ENCODE results near the gene GOLGA8K. TPM values are rescaled to one million over a fixed set of nuclear protein-coding genes. Genes with fewer than 3 reads are reported as not detected.

GOLGA8K gene, protein sequence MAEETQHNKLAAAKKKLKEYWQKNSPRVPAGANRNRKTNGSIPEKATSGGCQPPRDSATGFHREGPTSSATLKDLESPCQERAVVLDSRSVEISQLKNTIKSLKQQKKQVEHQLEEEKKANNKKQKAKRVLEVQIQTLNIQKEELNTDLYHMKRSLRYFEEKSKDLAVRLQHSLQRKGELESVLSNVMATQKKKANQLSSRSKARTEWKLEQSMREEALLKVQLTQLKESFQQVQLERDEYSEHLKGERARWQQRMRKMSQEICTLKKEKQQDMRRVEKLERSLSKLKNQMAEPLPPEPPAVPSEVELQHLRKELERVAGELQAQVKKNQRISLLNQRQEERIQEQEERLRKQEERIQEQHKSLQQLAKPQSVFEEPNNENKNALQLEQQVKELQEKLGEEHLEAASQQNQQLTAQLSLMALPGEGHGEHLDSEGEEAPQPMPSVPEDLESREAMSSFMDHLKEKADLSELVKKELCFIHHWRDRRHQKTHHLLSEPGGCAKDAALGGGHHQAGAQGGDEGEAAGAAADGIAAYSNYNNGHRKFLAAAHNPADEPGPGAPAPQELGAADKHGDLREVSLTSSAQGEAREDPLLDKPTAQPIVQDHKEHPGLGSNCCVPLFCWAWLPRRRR
- 0.34 to 1.1 TPM (median 0.85 TPM) in 5 replicates for total RNA-seq (2022; extraction: Qiagen RNA extraction; ENCODE audit: low read depth)

DNA sequence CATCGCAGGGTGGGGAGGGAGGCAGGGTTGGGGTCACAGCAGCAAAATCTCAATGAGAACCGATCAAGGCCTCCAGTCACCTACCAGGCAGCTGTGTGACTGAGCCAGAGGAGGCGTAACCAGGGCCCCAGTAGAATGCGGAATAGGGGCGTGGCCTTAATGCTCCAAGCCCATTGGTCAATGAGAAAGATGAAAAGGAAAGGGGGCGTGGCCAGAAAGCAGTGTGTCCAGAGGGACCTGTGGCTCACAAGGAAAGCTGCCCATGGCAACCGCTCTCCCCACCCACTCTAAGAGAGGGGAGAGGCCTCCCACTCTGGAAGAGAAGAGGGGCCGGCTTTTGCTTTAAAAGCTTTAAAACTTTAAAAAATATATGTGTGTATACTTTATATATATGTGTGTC lies at the start of gene GOLGA8K:
GOLGA8K (minus strand) TSS at position 101 of the 400 bp plus-strand sequence; CDS start at position 3, 98 bp downstream.

Other genes with a start within 250 kb of the GOLGA8K start
- gene GOLGA8O, start 52.3 kb upstream of the GOLGA8K start, total RNA-seq (2022; extraction: Qiagen RNA extraction; ENCODE audit: low read depth) = 0.21 to 0.61 TPM (median 0.32 TPM) in 5 replicates
- 0.71 to 1.5 TPM (median 1.3 TPM) in 5 replicates for gene GOLGA8N, start 190.2 kb upstream of the GOLGA8K start, total RNA-seq (2022; extraction: Qiagen RNA extraction; ENCODE audit: low read depth)
- 51.8 to 104 TPM (median 89.0 TPM) in 5 replicates for gene ARHGAP11A, start 212.2 kb upstream of the GOLGA8K start, total RNA-seq (2022; extraction: Qiagen RNA extraction; ENCODE audit: low read depth)
- 2.3 to 4.4 TPM (median 2.7 TPM) in 5 replicates for gene SCG5, start 238.4 kb upstream of the GOLGA8K start, total RNA-seq (2022; extraction: Qiagen RNA extraction; ENCODE audit: low read depth)